SK-N-SH treated with all-trans-retinoic acid at 6 μM for 48 hours (cell line): ENCODE measurements around the gene ADK.

Experiments used
- ATAC-seq: fragments of 200-7000 bp; cut with Tn5 transposase; 3 replicates; pipeline ENCODE4 v1.9.1; 2020; ENCODE audit warnings: mild to moderate bottlenecking, moderate library complexity
- ARNTL ChIP-seq: fragments of 450-650 bp; formaldehyde crosslinking; IDR thresholded peaks from 2 replicates; pipeline ENCODE4 v1.5.0; 2020; ENCODE audit warnings: low read depth, mild to moderate bottlenecking, moderate library complexity, borderline replicate concordance
- CSDC2 ChIP-seq: fragments of 250-450 bp; sonication (Bioruptor Pico); IDR thresholded peaks from 2 replicates; pipeline ENCODE4 v1.5.0; 2020; ENCODE audit warnings: mild to moderate bottlenecking, moderate library complexity
- ESRRG ChIP-seq: fragments of 250-450 bp; sonication (Bioruptor Pico); IDR thresholded peaks from 2 replicates; pipeline ENCODE4 v1.6.1; 2021; ENCODE audit warnings: mild to moderate bottlenecking
- GLIS3 ChIP-seq: fragments of 250-450 bp; sonication (Bioruptor Pico); IDR thresholded peaks from 2 replicates; pipeline ENCODE4 v1.5.0; 2020; ENCODE audit warnings: mild to moderate bottlenecking, moderate library complexity
- ISL1 ChIP-seq: fragments of 250-450 bp; sonication (Bioruptor Pico); IDR thresholded peaks from 2 replicates; pipeline ENCODE4 v2.1.2; 2022; ENCODE audit warnings: mild to moderate bottlenecking, moderate library complexity
- OSR1 ChIP-seq: fragments of 250-450 bp; sonication (Bioruptor Pico); IDR thresholded peaks from 2 replicates; pipeline ENCODE4 v1.8.0; 2022; ENCODE audit warnings: moderate library complexity, mild to moderate bottlenecking, inconsistent platforms
- PPARA ChIP-seq: fragments of 250-450 bp; sonication (Bioruptor Pico); IDR thresholded peaks from 2 replicates; pipeline ENCODE4 v1.5.0; 2020; ENCODE audit warnings: mild to moderate bottlenecking, borderline replicate concordance
- RARB ChIP-seq: fragments of 250-450 bp; sonication (Bioruptor Pico); IDR thresholded peaks from 2 replicates; pipeline ENCODE4 v1.8.0; 2021; ENCODE audit warnings: mild to moderate bottlenecking, moderate library complexity
- TCF4 ChIP-seq: fragments of 250-450 bp; sonication (Bioruptor Pico); IDR thresholded peaks from 2 replicates; pipeline ENCODE4 v1.8.0; 2021; ENCODE audit warnings: mild to moderate bottlenecking, moderate library complexity, borderline replicate concordance
- TOX ChIP-seq: fragments of 250-450 bp; sonication (Bioruptor Pico); IDR thresholded peaks from 2 replicates; pipeline ENCODE4 v1.8.0; 2021; ENCODE audit warnings: mild to moderate bottlenecking, moderate library complexity, borderline replicate concordance
- ZC3H10 ChIP-seq: fragments of 250-450 bp; sonication (Bioruptor Pico); IDR thresholded peaks from 2 replicates; pipeline ENCODE4 v1.5.1; 2021; ENCODE audit warnings: mild to moderate bottlenecking, moderate library complexity
- ZFP3 ChIP-seq: fragments of 250-450 bp; sonication (Bioruptor Pico); IDR thresholded peaks from 2 replicates; pipeline ENCODE4 v1.5.0; 2020; ENCODE audit warnings: mild to moderate bottlenecking, moderate library complexity
- ZFP30 ChIP-seq: fragments of 450-650 bp; formaldehyde crosslinking; IDR thresholded peaks from 2 replicates; pipeline ENCODE4 v1.5.0; 2022; ENCODE audit warnings: mild to moderate bottlenecking, moderate library complexity
- ZNF565 ChIP-seq: fragments of 450-650 bp; formaldehyde crosslinking; conservative IDR thresholded peaks from 2 replicates; pipeline ENCODE4 v1.5.0; 2020; ENCODE audit warnings: low read depth, mild to moderate bottlenecking, moderate library complexity
- ZNF70 ChIP-seq: fragments of 450-650 bp; formaldehyde crosslinking; IDR thresholded peaks from 2 replicates; pipeline ENCODE4 v1.5.0; 2020; ENCODE audit warnings: mild to moderate bottlenecking, moderate library complexity
- ZNF8 ChIP-seq: fragments of 450-650 bp; formaldehyde crosslinking; IDR thresholded peaks from 2 replicates; pipeline ENCODE4 v1.5.0; 2020; ENCODE audit warnings: mild to moderate bottlenecking, moderate library complexity
- TF ChIP-seq, protein P1 (sequence below): fragments of 250-450 bp; sonication (Bioruptor Pico); IDR thresholded peaks from 2 replicates; pipeline ENCODE4 v1.5.1; 2021; ENCODE audit warnings: mild to moderate bottlenecking, moderate library complexity
- TF ChIP-seq, protein P2 (sequence below): fragments of 250-450 bp; sonication (Bioruptor Pico); IDR thresholded peaks from 2 replicates; pipeline ENCODE4 v1.5.1; 2020; ENCODE audit warnings: low read depth, mild to moderate bottlenecking, moderate library complexity
- TF ChIP-seq, protein P3 (sequence below): fragments of 250-450 bp; sonication (Bioruptor Pico); IDR thresholded peaks from 2 replicates; pipeline ENCODE4 v1.5.0; 2020; ENCODE audit warnings: mild to moderate bottlenecking, moderate library complexity
- TF ChIP-seq, protein P4 (sequence below): fragments of 250-450 bp; sonication (Bioruptor Pico); IDR thresholded peaks from 2 replicates; pipeline ENCODE4 v1.8.0; 2021; ENCODE audit warnings: low read depth, mild to moderate bottlenecking, moderate library complexity, borderline replicate concordance
- TF ChIP-seq, protein P5 (sequence below): fragments of 250-450 bp; sonication (Bioruptor Pico); IDR thresholded peaks from 2 replicates; pipeline ENCODE4 v1.8.0; 2020; ENCODE audit warnings: mild to moderate bottlenecking, moderate library complexity, borderline replicate concordance

Gene ADK

DNA sequence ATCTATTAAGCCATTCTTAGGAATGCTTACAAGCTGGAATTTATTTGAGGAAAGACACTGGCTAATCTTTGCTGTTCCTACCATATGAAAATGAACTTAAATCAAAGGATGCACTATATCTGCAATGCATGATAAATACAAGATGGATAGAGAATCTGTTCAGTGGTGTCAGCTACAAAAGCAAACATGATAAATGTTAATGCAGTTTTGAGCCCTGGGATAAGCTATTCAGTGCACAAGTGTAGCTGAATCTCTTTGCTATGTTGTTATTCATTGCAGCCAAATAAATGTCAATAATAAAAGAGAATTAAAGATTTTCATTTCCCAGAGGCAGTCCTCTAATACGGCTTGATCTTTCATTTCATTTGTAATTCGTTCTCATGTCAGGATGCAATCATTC lies 451.6 kb downstream of the ADK start:
- no peak for TF ChIP-seq ZNF70 (CRISPR knock-in tag)
- no peak for TF ChIP-seq GLIS3 (CRISPR knock-in tag)
- no peak for TF ChIP-seq ESRRG (CRISPR knock-in tag)
- TF ChIP-seq ZNF8 (CRISPR knock-in tag), result no peak
- no peak for TF ChIP-seq TOX (CRISPR knock-in tag)
- TF ChIP-seq ISL1 (CRISPR knock-in tag), result no peak
- TF ChIP-seq, protein P1, sequence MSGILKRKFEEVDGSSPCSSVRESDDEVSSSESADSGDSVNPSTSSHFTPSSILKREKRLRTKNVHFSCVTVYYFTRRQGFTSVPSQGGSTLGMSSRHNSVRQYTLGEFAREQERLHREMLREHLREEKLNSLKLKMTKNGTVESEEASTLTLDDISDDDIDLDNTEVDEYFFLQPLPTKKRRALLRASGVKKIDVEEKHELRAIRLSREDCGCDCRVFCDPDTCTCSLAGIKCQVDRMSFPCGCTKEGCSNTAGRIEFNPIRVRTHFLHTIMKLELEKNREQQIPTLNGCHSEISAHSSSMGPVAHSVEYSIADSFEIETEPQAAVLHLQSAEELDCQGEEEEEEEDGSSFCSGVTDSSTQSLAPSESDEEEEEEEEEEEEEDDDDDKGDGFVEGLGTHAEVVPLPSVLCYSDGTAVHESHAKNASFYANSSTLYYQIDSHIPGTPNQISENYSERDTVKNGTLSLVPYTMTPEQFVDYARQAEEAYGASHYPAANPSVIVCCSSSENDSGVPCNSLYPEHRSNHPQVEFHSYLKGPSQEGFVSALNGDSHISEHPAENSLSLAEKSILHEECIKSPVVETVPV (CRISPR knock-in tag), result no peak
- TF ChIP-seq TCF4 (CRISPR knock-in tag), result no peak
- no peak for TF ChIP-seq PPARA
- TF ChIP-seq, protein P2, sequence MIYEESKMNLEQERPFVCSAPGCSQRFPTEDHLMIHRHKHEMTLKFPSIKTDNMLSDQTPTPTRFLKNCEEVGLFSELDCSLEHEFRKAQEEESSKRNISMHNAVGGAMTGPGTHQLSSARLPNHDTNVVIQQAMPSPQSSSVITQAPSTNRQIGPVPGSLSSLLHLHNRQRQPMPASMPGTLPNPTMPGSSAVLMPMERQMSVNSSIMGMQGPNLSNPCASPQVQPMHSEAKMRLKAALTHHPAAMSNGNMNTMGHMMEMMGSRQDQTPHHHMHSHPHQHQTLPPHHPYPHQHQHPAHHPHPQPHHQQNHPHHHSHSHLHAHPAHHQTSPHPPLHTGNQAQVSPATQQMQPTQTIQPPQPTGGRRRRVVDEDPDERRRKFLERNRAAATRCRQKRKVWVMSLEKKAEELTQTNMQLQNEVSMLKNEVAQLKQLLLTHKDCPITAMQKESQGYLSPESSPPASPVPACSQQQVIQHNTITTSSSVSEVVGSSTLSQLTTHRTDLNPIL (CRISPR knock-in tag), result no peak
- TF ChIP-seq RARB (CRISPR knock-in tag), result no peak
- TF ChIP-seq, protein P3, sequence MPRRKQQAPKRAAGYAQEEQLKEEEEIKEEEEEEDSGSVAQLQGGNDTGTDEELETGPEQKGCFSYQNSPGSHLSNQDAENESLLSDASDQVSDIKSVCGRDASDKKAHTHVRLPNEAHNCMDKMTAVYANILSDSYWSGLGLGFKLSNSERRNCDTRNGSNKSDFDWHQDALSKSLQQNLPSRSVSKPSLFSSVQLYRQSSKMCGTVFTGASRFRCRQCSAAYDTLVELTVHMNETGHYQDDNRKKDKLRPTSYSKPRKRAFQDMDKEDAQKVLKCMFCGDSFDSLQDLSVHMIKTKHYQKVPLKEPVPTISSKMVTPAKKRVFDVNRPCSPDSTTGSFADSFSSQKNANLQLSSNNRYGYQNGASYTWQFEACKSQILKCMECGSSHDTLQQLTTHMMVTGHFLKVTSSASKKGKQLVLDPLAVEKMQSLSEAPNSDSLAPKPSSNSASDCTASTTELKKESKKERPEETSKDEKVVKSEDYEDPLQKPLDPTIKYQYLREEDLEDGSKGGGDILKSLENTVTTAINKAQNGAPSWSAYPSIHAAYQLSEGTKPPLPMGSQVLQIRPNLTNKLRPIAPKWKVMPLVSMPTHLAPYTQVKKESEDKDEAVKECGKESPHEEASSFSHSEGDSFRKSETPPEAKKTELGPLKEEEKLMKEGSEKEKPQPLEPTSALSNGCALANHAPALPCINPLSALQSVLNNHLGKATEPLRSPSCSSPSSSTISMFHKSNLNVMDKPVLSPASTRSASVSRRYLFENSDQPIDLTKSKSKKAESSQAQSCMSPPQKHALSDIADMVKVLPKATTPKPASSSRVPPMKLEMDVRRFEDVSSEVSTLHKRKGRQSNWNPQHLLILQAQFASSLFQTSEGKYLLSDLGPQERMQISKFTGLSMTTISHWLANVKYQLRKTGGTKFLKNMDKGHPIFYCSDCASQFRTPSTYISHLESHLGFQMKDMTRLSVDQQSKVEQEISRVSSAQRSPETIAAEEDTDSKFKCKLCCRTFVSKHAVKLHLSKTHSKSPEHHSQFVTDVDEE (CRISPR knock-in tag), result no peak
- no peak for TF ChIP-seq ZFP30 (CRISPR knock-in tag)
- TF ChIP-seq, protein P4, sequence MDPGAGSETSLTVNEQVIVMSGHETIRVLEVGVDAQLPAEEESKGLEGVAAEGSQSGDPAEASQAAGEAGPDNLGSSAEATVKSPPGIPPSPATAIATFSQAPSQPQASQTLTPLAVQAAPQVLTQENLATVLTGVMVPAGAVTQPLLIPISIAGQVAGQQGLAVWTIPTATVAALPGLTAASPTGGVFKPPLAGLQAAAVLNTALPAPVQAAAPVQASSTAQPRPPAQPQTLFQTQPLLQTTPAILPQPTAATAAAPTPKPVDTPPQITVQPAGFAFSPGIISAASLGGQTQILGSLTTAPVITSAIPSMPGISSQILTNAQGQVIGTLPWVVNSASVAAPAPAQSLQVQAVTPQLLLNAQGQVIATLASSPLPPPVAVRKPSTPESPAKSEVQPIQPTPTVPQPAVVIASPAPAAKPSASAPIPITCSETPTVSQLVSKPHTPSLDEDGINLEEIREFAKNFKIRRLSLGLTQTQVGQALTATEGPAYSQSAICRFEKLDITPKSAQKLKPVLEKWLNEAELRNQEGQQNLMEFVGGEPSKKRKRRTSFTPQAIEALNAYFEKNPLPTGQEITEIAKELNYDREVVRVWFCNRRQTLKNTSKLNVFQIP (CRISPR knock-in tag), result no peak
- no peak for TF ChIP-seq ZFP3 (CRISPR knock-in tag)
- TF ChIP-seq CSDC2 (CRISPR knock-in tag), result no peak
- TF ChIP-seq OSR1 (CRISPR knock-in tag), result no peak
- no peak for TF ChIP-seq ZC3H10 (CRISPR knock-in tag)
- no peak for TF ChIP-seq ZNF565 (CRISPR knock-in tag)
- TF ChIP-seq ARNTL (CRISPR knock-in tag), result no peak
- ATAC-seq, result no peak

DNA sequence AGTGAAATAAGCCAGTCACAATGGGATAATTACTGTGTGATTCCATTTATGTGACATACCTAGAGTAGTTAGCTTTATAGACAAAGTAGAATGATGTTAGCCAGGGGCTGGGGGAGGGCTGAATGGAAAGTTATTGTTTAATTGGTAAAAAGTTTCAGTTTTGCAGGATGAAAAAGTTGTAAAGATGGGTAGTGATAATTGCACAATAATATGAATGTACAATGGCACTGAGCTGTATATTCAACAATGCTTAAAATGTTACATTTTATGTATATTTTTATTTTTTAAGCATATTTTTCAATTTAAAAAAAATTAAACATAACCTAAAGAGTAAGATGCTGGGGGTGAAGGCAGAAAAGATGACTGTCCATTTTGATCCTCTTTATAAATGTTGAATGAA lies 459.3 kb downstream of the ADK start:
- TF ChIP-seq TOX (CRISPR knock-in tag), result no peak
- TF ChIP-seq, protein P2 (CRISPR knock-in tag), result no peak
- TF ChIP-seq ZFP3 (CRISPR knock-in tag), result no peak
- TF ChIP-seq ESRRG (CRISPR knock-in tag), result no peak
- no peak for TF ChIP-seq ISL1 (CRISPR knock-in tag)
- TF ChIP-seq, protein P5, sequence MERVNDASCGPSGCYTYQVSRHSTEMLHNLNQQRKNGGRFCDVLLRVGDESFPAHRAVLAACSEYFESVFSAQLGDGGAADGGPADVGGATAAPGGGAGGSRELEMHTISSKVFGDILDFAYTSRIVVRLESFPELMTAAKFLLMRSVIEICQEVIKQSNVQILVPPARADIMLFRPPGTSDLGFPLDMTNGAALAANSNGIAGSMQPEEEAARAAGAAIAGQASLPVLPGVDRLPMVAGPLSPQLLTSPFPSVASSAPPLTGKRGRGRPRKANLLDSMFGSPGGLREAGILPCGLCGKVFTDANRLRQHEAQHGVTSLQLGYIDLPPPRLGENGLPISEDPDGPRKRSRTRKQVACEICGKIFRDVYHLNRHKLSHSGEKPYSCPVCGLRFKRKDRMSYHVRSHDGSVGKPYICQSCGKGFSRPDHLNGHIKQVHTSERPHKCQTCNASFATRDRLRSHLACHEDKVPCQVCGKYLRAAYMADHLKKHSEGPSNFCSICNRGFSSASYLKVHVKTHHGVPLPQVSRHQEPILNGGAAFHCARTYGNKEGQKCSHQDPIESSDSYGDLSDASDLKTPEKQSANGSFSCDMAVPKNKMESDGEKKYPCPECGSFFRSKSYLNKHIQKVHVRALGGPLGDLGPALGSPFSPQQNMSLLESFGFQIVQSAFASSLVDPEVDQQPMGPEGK (CRISPR knock-in tag), result no peak
- no peak for TF ChIP-seq ZC3H10 (CRISPR knock-in tag)
- TF ChIP-seq, protein P4 (CRISPR knock-in tag), result no peak
- TF ChIP-seq, all 23 proteins: peak for 0
- ATAC-seq, result no peak
